ENCODE measurements around the gene CHD9NB. TPM values are rescaled to one million over a fixed set of nuclear protein-coding genes. Genes with fewer than 3 reads are reported as not detected.

Gene CHD9NB
- total and polyA plus RNA-seq, 10 of the 15 experiments (the other 5 are each of a cell fraction or from before 2014, with no cell fraction given): 0.14 to 1.6 (median 0.73) TPM

DNA sequence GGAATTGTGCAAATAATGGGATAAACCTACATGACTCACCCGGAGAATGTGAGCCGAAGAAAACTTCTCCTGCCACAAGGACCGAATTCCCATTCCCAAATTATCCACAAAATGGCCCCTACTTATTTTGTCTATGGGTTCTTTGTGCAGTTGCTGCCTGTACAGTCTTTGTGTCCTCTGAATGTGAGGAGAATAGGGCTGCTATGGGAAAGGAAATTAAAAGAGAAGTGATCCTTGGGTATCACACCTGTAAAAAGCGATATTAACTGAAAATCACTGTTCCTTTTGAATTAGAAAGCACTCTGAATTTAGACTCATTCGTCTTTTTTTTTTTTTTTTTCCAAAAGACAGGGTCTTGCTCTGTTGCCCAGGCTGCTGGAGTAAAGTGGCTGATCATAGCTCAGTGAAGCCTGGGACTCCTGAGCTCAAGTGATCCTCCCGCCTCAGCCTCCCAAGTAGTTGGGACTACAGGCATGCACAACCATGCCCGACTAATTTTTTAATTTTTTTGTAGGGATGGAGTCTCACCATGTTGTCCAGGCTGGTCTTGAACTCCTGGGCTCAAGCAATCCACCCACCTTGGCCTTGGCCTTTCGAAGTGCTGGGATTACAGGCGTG lies 47.5 kb upstream of the CHD9NB start (continued):
- TF ChIP-seq MLLT1 (IDR thresholded peaks at IDR 0.05) (no peak), SIN3A (IDR thresholded peaks at IDR 0.05; ENCODE audit: low read depth, low read length) (no peak), NBN (IDR thresholded peaks at IDR 0.05) (no peak), HDAC6 (IDR thresholded peaks at IDR 0.05; ENCODE audit: unreplicated experiment) (no peak), SMARCA5 (IDR thresholded peaks at IDR 0.05) (no peak), BCL11A (IDR thresholded peaks at IDR 0.05; ENCODE audit: low read depth, low read length) (no peak), LARP7 (IDR thresholded peaks at IDR 0.05) (no peak), IKZF2 (IDR thresholded peaks at IDR 0.05) (peak in 1 of 2 experiments; percentile 23; a peak in 1 of 4 replicates), RELB (IDR thresholded peaks at IDR 0.05; ENCODE audit: low read depth) (no peak), SPI1 (IDR thresholded peaks at IDR 0.05; ENCODE audit: borderline replicate concordance, insufficient read depth, low read depth, low read length) (peak; percentile 27; the same call in 1 of the 2 replicates)
- TF ChIP-seq, protein P1, sequence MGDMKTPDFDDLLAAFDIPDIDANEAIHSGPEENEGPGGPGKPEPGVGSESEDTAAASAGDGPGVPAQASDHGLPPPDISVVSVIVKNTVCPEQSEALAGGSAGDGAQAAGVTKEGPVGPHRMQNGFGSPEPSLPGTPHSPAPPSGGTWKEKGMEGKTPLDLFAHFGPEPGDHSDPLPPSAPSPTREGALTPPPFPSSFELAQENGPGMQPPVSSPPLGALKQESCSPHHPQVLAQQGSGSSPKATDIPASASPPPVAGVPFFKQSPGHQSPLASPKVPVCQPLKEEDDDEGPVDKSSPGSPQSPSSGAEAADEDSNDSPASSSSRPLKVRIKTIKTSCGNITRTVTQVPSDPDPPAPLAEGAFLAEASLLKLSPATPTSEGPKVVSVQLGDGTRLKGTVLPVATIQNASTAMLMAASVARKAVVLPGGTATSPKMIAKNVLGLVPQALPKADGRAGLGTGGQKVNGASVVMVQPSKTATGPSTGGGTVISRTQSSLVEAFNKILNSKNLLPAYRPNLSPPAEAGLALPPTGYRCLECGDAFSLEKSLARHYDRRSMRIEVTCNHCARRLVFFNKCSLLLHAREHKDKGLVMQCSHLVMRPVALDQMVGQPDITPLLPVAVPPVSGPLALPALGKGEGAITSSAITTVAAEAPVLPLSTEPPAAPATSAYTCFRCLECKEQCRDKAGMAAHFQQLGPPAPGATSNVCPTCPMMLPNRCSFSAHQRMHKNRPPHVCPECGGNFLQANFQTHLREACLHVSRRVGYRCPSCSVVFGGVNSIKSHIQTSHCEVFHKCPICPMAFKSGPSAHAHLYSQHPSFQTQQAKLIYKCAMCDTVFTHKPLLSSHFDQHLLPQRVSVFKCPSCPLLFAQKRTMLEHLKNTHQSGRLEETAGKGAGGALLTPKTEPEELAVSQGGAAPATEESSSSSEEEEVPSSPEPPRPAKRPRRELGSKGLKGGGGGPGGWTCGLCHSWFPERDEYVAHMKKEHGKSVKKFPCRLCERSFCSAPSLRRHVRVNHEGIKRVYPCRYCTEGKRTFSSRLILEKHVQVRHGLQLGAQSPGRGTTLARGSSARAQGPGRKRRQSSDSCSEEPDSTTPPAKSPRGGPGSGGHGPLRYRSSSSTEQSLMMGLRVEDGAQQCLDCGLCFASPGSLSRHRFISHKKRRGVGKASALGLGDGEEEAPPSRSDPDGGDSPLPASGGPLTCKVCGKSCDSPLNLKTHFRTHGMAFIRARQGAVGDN (IDR thresholded peaks at IDR 0.05): no peak; the same call in none of the 2 replicates

Measured in GM12878 (cell line).